Coronary artery (tissue), 2 donors: ENCODE data around the gene CEP76.

ENCODE experiments used
- DNase-seq: peaks from one replicate; pipeline ENCODE4 v3.0.0-alpha.2; 2017; ENCODE audit warnings: low spot score
- H3K27ac ChIP-seq, 2 donors: fragments of 200-600 bp; sonication (generic); one replicate each; pipeline ENCODE4 v1.5.1; 2016 to 2019
- H3K4me3 ChIP-seq: fragments of 200-600 bp; sonication (generic); 2 replicates; pipeline ENCODE4 v1.5.1; 2016; ENCODE audit warnings: mild to moderate bottlenecking, moderate library complexity
- TF ChIP-seq, protein P1 (sequence below): fragments of 200-600 bp; sonication (generic); IDR thresholded peaks from one replicate; pipeline ENCODE4 v1.5.1; 2019; ENCODE audit warnings: antibody characterized with exemption

The CEP76 gene

DNA sequence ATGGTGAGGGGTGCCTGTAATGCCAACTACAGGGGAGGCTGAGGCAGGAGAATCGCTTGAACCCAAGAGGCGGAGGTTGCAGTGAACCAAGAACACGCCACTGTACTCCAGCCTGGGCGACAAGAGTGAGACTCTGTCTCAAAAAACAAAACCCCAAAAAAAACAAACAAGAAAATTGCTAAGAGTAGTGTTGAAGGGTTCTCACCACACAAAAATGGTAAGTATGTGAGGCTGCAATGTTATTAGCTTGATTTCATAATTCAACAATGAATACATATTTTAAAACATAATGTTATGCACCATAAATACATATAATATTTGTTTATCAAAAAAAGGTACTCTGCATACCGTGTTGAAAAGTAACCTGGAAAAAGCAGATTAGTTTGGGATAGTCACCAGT, 46.1 kb upstream of the CEP76 start:
- TF ChIP-seq, protein P1, sequence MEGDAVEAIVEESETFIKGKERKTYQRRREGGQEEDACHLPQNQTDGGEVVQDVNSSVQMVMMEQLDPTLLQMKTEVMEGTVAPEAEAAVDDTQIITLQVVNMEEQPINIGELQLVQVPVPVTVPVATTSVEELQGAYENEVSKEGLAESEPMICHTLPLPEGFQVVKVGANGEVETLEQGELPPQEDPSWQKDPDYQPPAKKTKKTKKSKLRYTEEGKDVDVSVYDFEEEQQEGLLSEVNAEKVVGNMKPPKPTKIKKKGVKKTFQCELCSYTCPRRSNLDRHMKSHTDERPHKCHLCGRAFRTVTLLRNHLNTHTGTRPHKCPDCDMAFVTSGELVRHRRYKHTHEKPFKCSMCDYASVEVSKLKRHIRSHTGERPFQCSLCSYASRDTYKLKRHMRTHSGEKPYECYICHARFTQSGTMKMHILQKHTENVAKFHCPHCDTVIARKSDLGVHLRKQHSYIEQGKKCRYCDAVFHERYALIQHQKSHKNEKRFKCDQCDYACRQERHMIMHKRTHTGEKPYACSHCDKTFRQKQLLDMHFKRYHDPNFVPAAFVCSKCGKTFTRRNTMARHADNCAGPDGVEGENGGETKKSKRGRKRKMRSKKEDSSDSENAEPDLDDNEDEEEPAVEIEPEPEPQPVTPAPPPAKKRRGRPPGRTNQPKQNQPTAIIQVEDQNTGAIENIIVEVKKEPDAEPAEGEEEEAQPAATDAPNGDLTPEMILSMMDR: no peak
- Histone ChIP-seq H3K27ac (no peak overlapping the region), H3K4me3 (no peak overlapping the region)
- DNase-seq: no peak

DNA sequence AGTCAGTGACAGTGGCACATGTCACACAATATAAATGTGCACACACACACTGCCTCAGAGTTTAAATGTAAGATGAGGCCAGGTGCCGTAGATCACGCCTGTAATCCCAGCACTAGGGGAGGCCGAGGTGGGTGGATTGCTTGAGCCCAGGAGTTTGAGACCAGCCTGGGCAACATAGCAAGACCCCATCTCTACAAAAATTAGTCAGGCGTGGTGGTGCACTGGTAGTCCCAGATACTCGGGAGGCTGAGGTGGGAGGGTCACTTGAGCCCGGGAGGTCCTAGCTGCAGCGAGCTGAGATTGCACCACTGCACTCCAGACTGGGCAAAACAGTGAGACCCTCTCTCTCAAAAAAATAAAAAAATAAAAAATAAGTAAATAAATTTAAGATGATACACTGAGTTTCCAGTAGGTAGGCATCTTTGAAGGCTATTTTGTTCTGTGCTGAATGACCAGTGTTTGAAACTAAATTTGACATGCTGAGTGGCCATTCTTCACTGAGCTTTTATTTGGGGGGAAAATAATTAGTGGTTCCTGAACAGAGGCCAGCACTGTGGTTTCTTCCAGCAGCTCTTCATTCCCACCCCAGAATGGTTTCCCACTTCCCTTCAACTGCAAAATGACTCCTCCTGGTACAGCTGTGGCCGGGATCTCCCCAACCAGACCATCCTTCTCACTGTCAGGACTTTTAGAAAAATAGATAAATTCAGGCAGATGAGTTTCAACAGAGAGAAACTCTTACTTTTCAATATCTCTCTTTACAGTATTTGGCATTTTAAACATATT, 45.2 kb upstream of the CEP76 start:
- Histone ChIP-seq H3K27ac (no peak overlapping the region), H3K4me3 (no peak overlapping the region)
- DNase-seq: no peak
- TF ChIP-seq, protein P1: no peak

DNA sequence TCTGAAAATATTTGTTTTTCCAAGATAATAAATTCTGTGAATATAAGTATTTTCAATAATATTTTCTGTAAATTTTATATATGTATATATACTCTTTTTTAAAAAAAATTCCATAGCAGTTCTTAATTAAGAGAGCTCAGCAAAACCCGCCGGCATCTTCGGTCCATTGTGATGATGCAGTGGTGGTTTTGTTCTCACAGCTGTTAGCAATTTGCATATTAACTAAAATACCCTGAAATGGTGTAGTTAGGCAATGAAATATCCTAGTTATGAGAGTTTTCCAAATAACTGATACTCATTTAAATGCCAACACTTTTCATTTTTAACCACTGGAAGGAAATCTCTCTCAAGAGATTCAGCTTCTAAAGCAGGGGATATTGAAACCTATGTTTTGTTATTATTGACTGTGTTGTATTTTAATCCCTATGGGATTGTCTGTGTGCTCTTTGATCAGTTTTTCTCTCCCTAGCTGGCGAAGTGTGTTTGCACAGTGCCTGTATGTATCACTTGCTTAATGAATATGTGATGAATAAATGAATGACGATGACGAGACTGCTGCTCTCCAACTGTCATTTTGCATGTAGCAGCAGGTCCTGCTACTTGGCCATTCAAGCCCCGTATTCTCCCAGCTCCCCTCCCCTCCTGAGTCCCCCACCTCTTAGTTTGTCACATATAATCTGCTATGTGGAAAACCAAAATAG, 42.7 kb upstream of the CEP76 start:
- no peak overlapping the region for H3K27ac ChIP-seq
- no peak overlapping the region for H3K4me3 ChIP-seq
- TF ChIP-seq, protein P1: no peak
- no peak for DNase-seq

DNA sequence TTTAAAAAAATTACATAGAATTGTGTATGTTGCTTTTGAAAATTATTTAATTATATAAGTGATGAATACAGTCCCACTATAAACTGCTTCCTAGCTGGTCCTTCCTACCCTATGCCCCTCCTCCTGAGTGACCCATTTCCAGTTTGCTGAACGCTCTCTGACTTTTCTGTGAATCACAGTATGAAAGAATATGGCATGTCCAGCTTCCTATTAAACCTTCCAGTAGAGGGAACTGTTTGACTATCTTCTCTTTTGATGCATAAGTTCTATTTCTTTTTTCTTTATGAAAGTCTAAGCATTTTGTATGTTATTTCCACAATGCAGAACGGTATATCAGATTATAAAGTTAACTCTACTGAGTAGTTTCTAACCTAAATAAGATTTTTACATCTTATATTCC, 41.6 kb upstream of the CEP76 start:
- TF ChIP-seq, protein P1: peak; percentile 44
- DNase-seq: no peak
- Histone ChIP-seq H3K4me3 (no peak overlapping the region), H3K27ac (no peak overlapping the region)

DNA sequence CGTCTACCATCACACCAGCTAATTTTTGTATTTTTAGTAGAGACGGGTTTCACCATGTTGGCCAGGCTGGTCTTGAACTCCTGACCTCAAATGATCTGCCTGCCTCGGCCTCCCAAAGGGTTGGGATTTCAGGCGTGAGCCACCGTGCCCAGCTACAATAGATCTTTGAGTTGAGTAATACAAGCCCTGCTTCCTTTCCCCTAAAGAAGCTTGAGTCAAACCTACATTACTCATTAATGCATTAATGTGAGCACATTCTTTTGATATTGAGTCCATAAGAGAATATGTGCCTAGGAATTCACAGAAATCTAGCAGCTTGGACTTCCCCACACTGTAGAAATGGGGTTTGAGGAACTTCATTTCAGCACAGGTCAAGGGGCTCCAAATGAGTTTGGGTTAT, 39.9 kb upstream of the CEP76 start:
- TF ChIP-seq, protein P1: no peak

DNA sequence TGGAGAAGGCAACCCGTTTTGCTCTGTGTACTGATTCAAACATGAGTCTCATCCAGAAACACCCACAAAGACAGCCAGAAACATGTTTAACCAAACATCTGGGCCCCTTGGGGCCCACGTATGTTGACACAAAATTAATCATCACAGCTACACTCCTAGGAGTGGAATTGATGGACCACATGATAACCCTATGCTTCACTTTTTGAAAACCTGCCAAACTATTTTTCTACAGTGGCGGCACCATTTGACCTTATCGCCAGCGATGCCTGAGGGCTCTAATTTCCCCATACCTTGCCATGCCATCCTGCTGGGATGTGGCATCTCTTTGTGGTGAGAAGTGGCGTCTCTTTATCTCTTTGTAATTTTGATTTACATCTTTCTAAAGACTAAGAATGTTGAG, 38.8 kb upstream of the CEP76 start:
- H3K4me3 ChIP-seq: no peak overlapping the region
- H3K27ac ChIP-seq: no peak overlapping the region
- no peak for DNase-seq
- TF ChIP-seq, protein P1: no peak

More for the DNA sequence above, 39.9 kb upstream of the CEP76 start:
- H3K27ac ChIP-seq: no peak overlapping the region
- DNase-seq: no peak
- H3K4me3 ChIP-seq: no peak overlapping the region
